Activated CD4-positive, alpha-beta T cell treated with anti-CD3 and anti-CD28 coated beads, Interleukin-2, Interleukin-4, amounts not matched to agents 100 ng/mL and 50 ng/mL, durations not matched to agents 16 hours and 8 hours (primary cell): Measurements from ENCODE around the gene ERF.
"Not testable (repeated sequence)": the region's sequence is repeated elsewhere in the genome, so short reads cannot be mapped to it uniquely, and the experiment has no call there.

Experiments
- DNase-seq: peaks from one replicate; pipeline ENCODE4 v3.0.0-alpha.2; 2020; ENCODE audit warnings: low spot score

ERF gene

GRCh38 chr19:42275517-42275916, 20.6 kb upstream of the ERF start:
- no peak for DNase-seq

- DNase-seq: no peak
These were observed 20.2 kb upstream of the ERF start for GRCh38 chr19:42275103-42275502.

GRCh38 chr19:42274065-42274682, 19.2 kb upstream of the ERF start:
- DNase-seq: no peak

- DNase-seq: no peak
These were observed 18.6 kb upstream of the ERF start for GRCh38 chr19:42273407-42274064.

GRCh38 chr19:42272989-42273406, 18.1 kb upstream of the ERF start:
- no peak for DNase-seq

- DNase-seq: no peak
These were observed 17.6 kb upstream of the ERF start for GRCh38 chr19:42272535-42272897.

- no peak for DNase-seq
These were observed 17.1 kb upstream of the ERF start for GRCh38 chr19:42271861-42272534.

- no peak for DNase-seq
These were observed 16.1 kb upstream of the ERF start for GRCh38 chr19:42271045-42271419.

- DNase-seq: peak; percentile 68
These were observed 15.6 kb upstream of the ERF start for GRCh38 chr19:42270346-42271044.

GRCh38 chr19:42269478-42270345, 14.8 kb upstream of the ERF start:
- DNase-seq: no peak

- peak; percentile 100 for DNase-seq
These were observed 14.0 kb upstream of the ERF start, which contains the start of gene CIC for GRCh38 chr19:42268704-42269477. Gene CIC (plus strand): TSS chr19:42269252. CDS start chr19:42271784, 2,532 bp downstream.

GRCh38 chr19:42268142-42268703, 13.3 kb upstream of the ERF start:
- peak; percentile 100 for DNase-seq

- DNase-seq: no peak
These were observed 12.8 kb upstream of the ERF start for GRCh38 chr19:42267644-42268141.

GRCh38 chr19:42266928-42267603, 12.1 kb upstream of the ERF start:
- DNase-seq: not testable (repeated sequence)

GRCh38 chr19:42266105-42266504, 11.2 kb upstream of the ERF start:
- DNase-seq: not testable (repeated sequence)

GRCh38 chr19:42261763-42262162, 6.8 kb upstream of the ERF start:
- DNase-seq: no peak

GRCh38 chr19:42257842-42258241, 2.9 kb upstream of the ERF start:
- DNase-seq: not testable (repeated sequence)

GRCh38 chr19:42255766-42256745, 1.1 kb upstream of the ERF start:
- no peak for DNase-seq
